AG04450 (cell line): ENCODE measurements around the gene UBR1. TPM values are rescaled to one million over a fixed set of nuclear protein-coding genes. Genes with fewer than 3 reads are reported as not detected.
"Not testable (repeated sequence)": the region's sequence is repeated elsewhere in the genome, so short reads cannot be mapped to it uniquely, and the experiment has no call there.

Source experiments
- CTCF ChIA-PET: fragments of 300-600, 350-600 bp; formaldehyde crosslinking; extraction: SDS; loops from one replicate; lab custom pipeline; 2022; ENCODE audit warnings: antibody characterized with exemption, inconsistent platforms; lab: Charles Lee
- POLR2A ChIA-PET: fragments of 350-600 bp; formaldehyde crosslinking; extraction: SDS; loops from one replicate; lab custom pipeline; 2021; ENCODE audit warnings: antibody characterized with exemption, inconsistent platforms; lab: Yijun Ruan, JAX
- DNase-seq: peaks from one replicate; pipeline ENCODE4 v3.0.0-alpha.2; 2011; ENCODE audit warnings: low read depth, low spot score
- H3K27ac ChIP-seq: one replicate; pipeline ENCODE4 v1.5.1; 2012; ENCODE audit warnings: low read depth, low read length, control low read depth
- H3K27me3 ChIP-seq: one replicate; pipeline ENCODE4 v1.6.0; 2012; ENCODE audit warnings: low read length; ENCODE audit not compliant: control insufficient read depth, insufficient read depth
- H3K4me3 ChIP-seq: 2 replicates; pipeline ENCODE4 v1.5.1; 2011; ENCODE audit warnings: mild to moderate bottlenecking, low read depth, low read length, control low read depth
- H3K9me3 ChIP-seq: 2 replicates; pipeline ENCODE4 v1.5.1; 2012; ENCODE audit warnings: low read length; ENCODE audit not compliant: control insufficient read depth, insufficient read depth
- polyA plus RNA-seq: library from polyadenylated mRNA; depleted of rRNA; stranded (reverse); fragments of >200 nt; gene quantifications from 2 replicates; pipeline ENCODE4 v1.2.3, GENCODE V29; 2011
- TF ChIP-seq, protein P1 (sequence below): IDR thresholded peaks from 2 replicates; pipeline ENCODE4 v1.5.1; 2011; ENCODE audit warnings: low read depth, low read length, control low read depth, inconsistent platforms

The UBR1 gene
- polyA plus RNA-seq, 1 experiment, result 18.4 TPM

- ChIA-PET CTCF (no interaction called here), POLR2A (interaction anchor here (0.6 kb wide), 1 partner anchor 24 kb away, joined by 3 read pairs; no protein-coding TSS in a partner anchor)
- peak; percentile 16 for DNase-seq
- TF ChIP-seq, protein P1, sequence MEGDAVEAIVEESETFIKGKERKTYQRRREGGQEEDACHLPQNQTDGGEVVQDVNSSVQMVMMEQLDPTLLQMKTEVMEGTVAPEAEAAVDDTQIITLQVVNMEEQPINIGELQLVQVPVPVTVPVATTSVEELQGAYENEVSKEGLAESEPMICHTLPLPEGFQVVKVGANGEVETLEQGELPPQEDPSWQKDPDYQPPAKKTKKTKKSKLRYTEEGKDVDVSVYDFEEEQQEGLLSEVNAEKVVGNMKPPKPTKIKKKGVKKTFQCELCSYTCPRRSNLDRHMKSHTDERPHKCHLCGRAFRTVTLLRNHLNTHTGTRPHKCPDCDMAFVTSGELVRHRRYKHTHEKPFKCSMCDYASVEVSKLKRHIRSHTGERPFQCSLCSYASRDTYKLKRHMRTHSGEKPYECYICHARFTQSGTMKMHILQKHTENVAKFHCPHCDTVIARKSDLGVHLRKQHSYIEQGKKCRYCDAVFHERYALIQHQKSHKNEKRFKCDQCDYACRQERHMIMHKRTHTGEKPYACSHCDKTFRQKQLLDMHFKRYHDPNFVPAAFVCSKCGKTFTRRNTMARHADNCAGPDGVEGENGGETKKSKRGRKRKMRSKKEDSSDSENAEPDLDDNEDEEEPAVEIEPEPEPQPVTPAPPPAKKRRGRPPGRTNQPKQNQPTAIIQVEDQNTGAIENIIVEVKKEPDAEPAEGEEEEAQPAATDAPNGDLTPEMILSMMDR, result no peak
- Histone ChIP-seq H3K9me3 (no peaks in the 10 kb centered on the region), H3K27me3 (no peaks in the 10 kb centered on the region), H3K27ac (no peak overlapping the region), H3K4me3 (no peak overlapping the region)
These were observed 111.3 kb downstream of the UBR1 start for GRCh38 chr15:42994546-42994945.

- no peak overlapping the region for H3K27ac ChIP-seq
- TF ChIP-seq, protein P1, result no peak
- no peak overlapping the region for H3K4me3 ChIP-seq
- no peaks in the 10 kb centered on the region for H3K27me3 ChIP-seq
- ChIA-PET CTCF (no interaction called here), POLR2A (no interaction called here)
- H3K9me3 ChIP-seq, result no peaks in the 10 kb centered on the region
- no peak for DNase-seq
These were observed 113.2 kb downstream of the UBR1 start for GRCh38 chr15:42992626-42993025.

DNA sequence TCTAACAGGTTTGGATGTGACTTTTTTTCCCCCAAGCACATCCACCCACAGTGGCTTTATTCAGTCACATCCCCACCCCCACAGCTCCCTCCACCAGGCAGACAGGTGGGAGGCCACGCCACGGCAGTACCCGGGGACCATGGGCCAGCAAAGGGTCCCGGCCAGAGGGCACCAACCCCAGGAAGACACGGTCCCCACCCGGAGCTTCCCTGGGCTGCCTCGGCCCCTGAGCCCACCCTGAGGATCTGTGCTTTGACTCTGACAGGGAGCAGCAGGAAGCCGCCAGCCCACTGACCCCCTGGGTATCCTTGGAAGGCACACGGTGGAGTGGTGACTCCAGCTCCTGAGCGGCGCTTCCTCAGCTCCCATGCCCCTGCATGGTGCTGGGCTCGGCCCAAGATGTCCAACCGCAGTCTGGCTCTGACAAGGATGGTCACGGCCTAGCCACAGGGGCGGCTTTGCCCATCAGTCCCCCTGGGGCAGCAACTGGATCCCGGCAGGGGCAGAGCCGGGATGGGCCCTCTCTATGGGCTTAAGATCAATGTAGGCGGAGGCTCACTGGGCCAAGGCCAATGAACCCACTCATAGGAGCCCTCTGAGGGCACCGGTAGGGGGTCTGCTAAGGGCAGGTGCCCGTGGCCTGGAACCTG lies 119.0 kb downstream of the UBR1 start:
- Histone ChIP-seq H3K4me3 (no peak overlapping the region), H3K27me3 (no peaks in the 10 kb centered on the region), H3K9me3 (no peaks in the 10 kb centered on the region), H3K27ac (no peak overlapping the region)
- no peak for DNase-seq
- ChIA-PET POLR2A (no interaction called here), CTCF (no interaction called here)
- TF ChIP-seq, protein P1, result no peak

GRCh38 chr15:42984493-42985034 lies 121.3 kb downstream of the UBR1 start:
- TF ChIP-seq, protein P1, result peak; percentile 22; the same call in 1 of the 2 replicates
- Histone ChIP-seq H3K9me3 (no peaks in the 10 kb centered on the region), H3K27ac (no peak overlapping the region), H3K27me3 (no peaks in the 10 kb centered on the region), H3K4me3 (no peak overlapping the region)
- POLR2A ChIA-PET, result no interaction called here
- no peak for DNase-seq
- CTCF ChIA-PET, result no interaction called here

DNA sequence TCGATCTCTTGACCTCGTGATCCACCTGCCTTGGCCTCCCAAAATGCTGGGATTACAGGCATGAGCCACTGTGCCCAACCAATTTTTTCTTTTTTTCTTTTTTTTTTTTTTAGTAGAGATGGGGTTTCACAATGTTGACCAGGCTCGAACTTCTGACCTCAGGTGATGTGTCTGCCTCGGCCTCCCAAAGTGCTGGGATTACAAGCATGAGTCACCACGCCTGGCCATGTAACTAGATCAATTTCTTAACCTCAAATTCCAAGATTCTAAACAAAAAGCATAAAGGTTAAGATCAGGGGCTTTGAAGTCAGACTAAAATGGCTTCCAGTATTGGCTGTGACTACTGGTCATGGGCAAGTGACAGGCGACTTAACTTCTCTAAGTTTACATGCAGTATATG lies 126.7 kb downstream of the UBR1 start:
- H3K27ac ChIP-seq, H3K27me3 ChIP-seq, H3K4me3 ChIP-seq, H3K9me3 ChIP-seq, POLR2A ChIA-PET, DNase-seq: not testable (repeated sequence)
- CTCF ChIA-PET, result interaction anchor here (0.6 kb wide), 1 partner anchor 398 kb away, joined by 4 read pairs; no protein-coding TSS in a partner anchor
